Head of caudate nucleus (tissue), 42 donors: ENCODE results near the gene RBPJ.

Experiments used
- DNase-seq, 42 donors: peaks; one replicate each; pipeline versions ENCODE4 v3.0.0 to v3.0.0-alpha.2; 2020 to 2021; ENCODE audit warnings: mixed read lengths in 7 of 42
- intact Hi-C: fragments of 100-400 bp; cut with DNase I; formaldehyde crosslinking; loops from one replicate; pipeline ENCODE4 v1.15.0; 2022

Gene RBPJ

GRCh38 chr4:26361297-26361696, 40.5 kb downstream of the RBPJ start:
- no peak for DNase-seq
- intact Hi-C loops = no loop called here

GRCh38 chr4:26362745-26363439, 42.1 kb downstream of the RBPJ start:
- intact Hi-C loops = no loop called here
- DNase-seq = no peak

GRCh38 chr4:26365537-26366150, 44.8 kb downstream of the RBPJ start:
- intact Hi-C loops = no loop called here
- no peak for DNase-seq

GRCh38 chr4:26367811-26368210, 47.0 kb downstream of the RBPJ start:
- no peak for DNase-seq

GRCh38 chr4:26368685-26369084, 47.9 kb downstream of the RBPJ start:
- intact Hi-C loops = no loop called here

More at GRCh38 chr4:26367811-26368210, 47.0 kb downstream of the RBPJ start:
- intact Hi-C loops = no loop called here

GRCh38 chr4:26369132-26369531, 48.3 kb downstream of the RBPJ start:
- DNase-seq = no peak
- intact Hi-C loops = no loop called here

More at GRCh38 chr4:26368685-26369084, 47.9 kb downstream of the RBPJ start:
- DNase-seq = no peak

- intact Hi-C loops = no loop called here
- DNase-seq = no peak
Observed at GRCh38 chr4:26369581-26369980, 48.8 kb downstream of the RBPJ start.

GRCh38 chr4:26372076-26372475, 51.3 kb downstream of the RBPJ start:
- intact Hi-C loops = no loop called here
- no peak for DNase-seq

- intact Hi-C loops = no loop called here
- peak in 1 of 42 donors; percentile 16 for DNase-seq
Observed at GRCh38 chr4:26372525-26373172, 51.8 kb downstream of the RBPJ start.

GRCh38 chr4:26375551-26375950, 54.7 kb downstream of the RBPJ start:
- peak in 19 of 42 donors; percentile 10 to 72 (median 27) for DNase-seq
- intact Hi-C loops = no loop called here

GRCh38 chr4:26377328-26378311, 56.8 kb downstream of the RBPJ start:
- no peak for DNase-seq
- intact Hi-C loops = no loop called here

GRCh38 chr4:26379837-26380236, 59.0 kb downstream of the RBPJ start:
- DNase-seq = no peak
- intact Hi-C loops = no loop called here

GRCh38 chr4:26380740-26381139, 59.9 kb downstream of the RBPJ start:
- no peak for DNase-seq
- intact Hi-C loops = no loop called here

GRCh38 chr4:26384380-26385057, 63.7 kb downstream of the RBPJ start:
- intact Hi-C loops = no loop called here
- no peak for DNase-seq

- intact Hi-C loops = no loop called here
- no peak for DNase-seq
Observed at GRCh38 chr4:26385690-26386089, 64.9 kb downstream of the RBPJ start.

GRCh38 chr4:26386386-26386785, 65.6 kb downstream of the RBPJ start:
- DNase-seq = no peak
- intact Hi-C loops = no loop called here

- no peak for DNase-seq
- intact Hi-C loops = no loop called here
Observed at GRCh38 chr4:26388671-26389070, 67.9 kb downstream of the RBPJ start.

- DNase-seq = peak in 15 of 42 donors; percentile 7 to 74 (median 43)
- intact Hi-C loops = no loop called here
Observed at GRCh38 chr4:26397086-26397485, 76.3 kb downstream of the RBPJ start.

- DNase-seq = no peak
- intact Hi-C loops = loop anchor here (5.0 kb wide), 1 partner anchor 413 kb away; no protein-coding TSS in a partner anchor
Observed at GRCh38 chr4:26400132-26400531, 79.3 kb downstream of the RBPJ start.
